ENCODE measurements around the gene MAPK8.

Gene MAPK8

DNA sequence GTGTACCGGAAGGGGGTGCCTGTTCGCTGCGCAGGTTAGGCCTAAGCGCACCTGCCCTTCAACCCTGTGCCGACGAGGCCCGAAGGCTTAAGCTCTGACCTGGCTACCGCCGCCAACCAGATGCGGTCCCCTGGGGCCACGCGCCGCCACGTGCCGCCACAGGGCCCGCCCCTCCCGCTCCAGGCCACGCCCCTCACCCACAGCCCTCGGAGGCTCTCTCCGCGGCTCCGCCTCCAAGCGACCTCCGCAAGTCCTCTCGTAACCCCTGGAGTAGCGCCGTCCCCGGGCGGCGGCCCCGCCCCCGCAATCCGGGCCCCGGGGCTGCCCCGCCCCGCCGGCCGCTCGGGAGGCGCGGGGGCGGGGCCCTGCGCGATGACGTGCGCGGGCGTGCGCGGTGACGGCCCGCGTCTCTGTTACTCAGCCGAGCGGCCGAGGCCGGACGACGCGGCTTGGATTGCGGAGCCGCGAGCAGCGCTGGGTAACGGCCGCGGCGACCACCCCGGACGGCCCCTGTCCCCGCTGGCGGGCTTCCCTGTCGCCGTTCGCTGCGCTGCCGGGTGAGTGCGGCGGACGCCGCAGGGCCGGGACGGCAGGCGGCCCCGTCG lies at the start of gene MAPK8:
TSS of gene MAPK8 (plus strand) at position 413 of the 605 bp plus-strand sequence. CDS start 94,984 bp downstream, outside the sequence.
- DNase-seq = peak; percentile 71
- no peaks in the 10 kb centered on the region for H3K27me3 ChIP-seq (replicated peaks)
- H3K27ac ChIP-seq = peak within 1 kb of the TSS; percentile 96
- in situ Hi-C loops (cut with HindIII; ENCODE audit: low pct_ligation_motif_present, low sequenced_read_pairs) = no loop called here
- no peak for TF ChIP-seq CTCF (IDR thresholded peaks at IDR 0.05; ENCODE audit: low read depth, low read length, missing control alignments)
- peak within 1 kb of the TSS; percentile 75 for H3K4me3 ChIP-seq (ENCODE audit: low read depth, low read length)
- H3K36me3 ChIP-seq (replicated peaks) = no peaks in the 10 kb centered on the region

GRCh38 chr10:48257407-48257961 lies 49.0 kb upstream of the MAPK8 start:
- in situ Hi-C loops (cut with HindIII; ENCODE audit: low pct_ligation_motif_present, low sequenced_read_pairs) = no loop called here
- no peaks in the 10 kb centered on the region for H3K36me3 ChIP-seq (replicated peaks)
- H3K4me3 ChIP-seq (ENCODE audit: low read depth, low read length) = no peak overlapping the region
- no peak for TF ChIP-seq CTCF (IDR thresholded peaks at IDR 0.05; ENCODE audit: low read depth, low read length, missing control alignments)
- no peaks in the 10 kb centered on the region for H3K27me3 ChIP-seq (replicated peaks)
- DNase-seq = no peak
- H3K27ac ChIP-seq = no peak overlapping the region

- DNase-seq = no peak
- Histone ChIP-seq H3K4me3 (ENCODE audit: low read depth, low read length) (no peak overlapping the region), H3K27ac (no peak overlapping the region), H3K36me3 (replicated peaks) (no peaks in the 10 kb centered on the region), H3K27me3 (replicated peaks) (no peaks in the 10 kb centered on the region)
- in situ Hi-C loops (cut with HindIII; ENCODE audit: low pct_ligation_motif_present, low sequenced_read_pairs) = no loop called here
- no peak for TF ChIP-seq CTCF (IDR thresholded peaks at IDR 0.05; ENCODE audit: low read depth, low read length, missing control alignments)
Observed at GRCh38 chr10:48258105-48258504, 48.4 kb upstream of the MAPK8 start.

GRCh38 chr10:48266528-48266927 lies 39.9 kb upstream of the MAPK8 start:
- DNase-seq = no peak
- Histone ChIP-seq H3K27ac (no peak overlapping the region), H3K4me3 (ENCODE audit: low read depth, low read length) (no peak overlapping the region), H3K36me3 (replicated peaks) (no peaks in the 10 kb centered on the region), H3K27me3 (replicated peaks) (no peaks in the 10 kb centered on the region)
- in situ Hi-C loops (cut with HindIII; ENCODE audit: low pct_ligation_motif_present, low sequenced_read_pairs) = no loop called here
- no peak for TF ChIP-seq CTCF (IDR thresholded peaks at IDR 0.05; ENCODE audit: low read depth, low read length, missing control alignments)

- H3K4me3 ChIP-seq (ENCODE audit: low read depth, low read length) = no peak overlapping the region
- H3K27ac ChIP-seq = no peak overlapping the region
- DNase-seq = no peak
- in situ Hi-C loops (cut with HindIII; ENCODE audit: low pct_ligation_motif_present, low sequenced_read_pairs) = no loop called here
- TF ChIP-seq CTCF (IDR thresholded peaks at IDR 0.05; ENCODE audit: low read depth, low read length, missing control alignments) = no peak
- no peaks in the 10 kb centered on the region for H3K27me3 ChIP-seq (replicated peaks)
- H3K36me3 ChIP-seq (replicated peaks) = no peaks in the 10 kb centered on the region
Observed at GRCh38 chr10:48271047-48271730, 35.3 kb upstream of the MAPK8 start.
